ENCODE results near the gene CNOT1.

GRCh38 chr16:58640949-58641348, 11.3 kb upstream of the CNOT1 start:
- TF ChIP-seq POLR2A (IDR thresholded peaks at IDR 0.05), result no peak
- no peak for TF ChIP-seq CTCF (IDR thresholded peaks at IDR 0.05)
- no peak for TF ChIP-seq POLR2AphosphoS5 (IDR thresholded peaks at IDR 0.05)

Measured in prostate gland (tissue), 2 donors.